Mesangial cell (primary cell): ENCODE data around the gene RAB3C. TPM values are rescaled to one million over a fixed set of nuclear protein-coding genes. Genes with fewer than 3 reads are reported as not detected.

ENCODE experiments used
- total RNA-seq: library from RNA; depleted of rRNA; stranded (reverse); fragments of >200 nt; gene quantifications from 2 replicates; pipeline ENCODE4 v1.2.3, GENCODE V29; 2015

The RAB3C gene
- under 0.01 TPM in 1 of 2 replicates, not detected in the other for total RNA-seq

GRCh38 chr5:58582803-58583491 is at the start of gene RAB3C:
RAB3C (plus strand) TSS chr5:58583075; CDS start chr5:58583209, 134 bp downstream.

Other genes with a start within 250 kb of the RAB3C start
- 1,301 and 1,404 TPM in 2 replicates for gene PLK2, start 123.0 kb upstream of the RAB3C start, total RNA-seq
- not detected in 2 replicates for gene GAPT, start 91.6 kb upstream of the RAB3C start, total RNA-seq